ENCODE results near the gene ZNF507.

DNA sequence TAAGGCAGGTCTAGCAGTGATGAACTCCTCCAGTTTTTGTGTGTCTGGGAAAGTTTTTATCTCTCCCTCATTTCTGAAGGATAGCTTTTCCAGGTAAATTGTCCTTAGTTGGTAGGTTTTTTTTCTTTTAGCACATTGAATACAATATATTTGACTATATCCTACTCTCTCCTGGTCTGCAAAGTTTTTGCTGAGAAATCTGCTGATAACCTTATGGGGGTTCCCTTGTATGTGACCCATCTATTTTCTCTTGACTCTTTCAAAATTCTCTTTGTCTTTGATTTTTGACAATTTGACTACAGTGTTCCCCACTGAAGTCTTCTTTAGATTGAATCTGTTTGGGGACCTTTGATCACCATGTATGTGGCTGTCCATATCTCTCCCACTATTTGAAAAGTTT lies 42.6 kb upstream of the ZNF507 start:
- TF ChIP-seq, protein P1, sequence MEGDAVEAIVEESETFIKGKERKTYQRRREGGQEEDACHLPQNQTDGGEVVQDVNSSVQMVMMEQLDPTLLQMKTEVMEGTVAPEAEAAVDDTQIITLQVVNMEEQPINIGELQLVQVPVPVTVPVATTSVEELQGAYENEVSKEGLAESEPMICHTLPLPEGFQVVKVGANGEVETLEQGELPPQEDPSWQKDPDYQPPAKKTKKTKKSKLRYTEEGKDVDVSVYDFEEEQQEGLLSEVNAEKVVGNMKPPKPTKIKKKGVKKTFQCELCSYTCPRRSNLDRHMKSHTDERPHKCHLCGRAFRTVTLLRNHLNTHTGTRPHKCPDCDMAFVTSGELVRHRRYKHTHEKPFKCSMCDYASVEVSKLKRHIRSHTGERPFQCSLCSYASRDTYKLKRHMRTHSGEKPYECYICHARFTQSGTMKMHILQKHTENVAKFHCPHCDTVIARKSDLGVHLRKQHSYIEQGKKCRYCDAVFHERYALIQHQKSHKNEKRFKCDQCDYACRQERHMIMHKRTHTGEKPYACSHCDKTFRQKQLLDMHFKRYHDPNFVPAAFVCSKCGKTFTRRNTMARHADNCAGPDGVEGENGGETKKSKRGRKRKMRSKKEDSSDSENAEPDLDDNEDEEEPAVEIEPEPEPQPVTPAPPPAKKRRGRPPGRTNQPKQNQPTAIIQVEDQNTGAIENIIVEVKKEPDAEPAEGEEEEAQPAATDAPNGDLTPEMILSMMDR (IDR thresholded peaks at IDR 0.05; ENCODE audit: low read depth, low read length), result no peak
- TF ChIP-seq POLR2A (IDR thresholded peaks at IDR 0.05; ENCODE audit: extremely low read depth, insufficient read length), result no peak

All from NB4 (cell line).